ENCODE data around the gene OCLN.
"Not testable (repeated sequence)": the region's sequence is repeated elsewhere in the genome, so short reads cannot be mapped to it uniquely, and the experiment has no call there.

GRCh38 chr5:69560587-69561431 is 68.2 kb downstream of the OCLN start:
- TF ChIP-seq, protein P1, sequence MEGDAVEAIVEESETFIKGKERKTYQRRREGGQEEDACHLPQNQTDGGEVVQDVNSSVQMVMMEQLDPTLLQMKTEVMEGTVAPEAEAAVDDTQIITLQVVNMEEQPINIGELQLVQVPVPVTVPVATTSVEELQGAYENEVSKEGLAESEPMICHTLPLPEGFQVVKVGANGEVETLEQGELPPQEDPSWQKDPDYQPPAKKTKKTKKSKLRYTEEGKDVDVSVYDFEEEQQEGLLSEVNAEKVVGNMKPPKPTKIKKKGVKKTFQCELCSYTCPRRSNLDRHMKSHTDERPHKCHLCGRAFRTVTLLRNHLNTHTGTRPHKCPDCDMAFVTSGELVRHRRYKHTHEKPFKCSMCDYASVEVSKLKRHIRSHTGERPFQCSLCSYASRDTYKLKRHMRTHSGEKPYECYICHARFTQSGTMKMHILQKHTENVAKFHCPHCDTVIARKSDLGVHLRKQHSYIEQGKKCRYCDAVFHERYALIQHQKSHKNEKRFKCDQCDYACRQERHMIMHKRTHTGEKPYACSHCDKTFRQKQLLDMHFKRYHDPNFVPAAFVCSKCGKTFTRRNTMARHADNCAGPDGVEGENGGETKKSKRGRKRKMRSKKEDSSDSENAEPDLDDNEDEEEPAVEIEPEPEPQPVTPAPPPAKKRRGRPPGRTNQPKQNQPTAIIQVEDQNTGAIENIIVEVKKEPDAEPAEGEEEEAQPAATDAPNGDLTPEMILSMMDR (conservative IDR thresholded peaks at IDR 0.05; ENCODE audit: low read depth, low read length), result not testable (repeated sequence)
- not testable (repeated sequence) for TF ChIP-seq EZH2 (IDR thresholded peaks at IDR 0.05; ENCODE audit: low read length, unreplicated experiment); EZH2phosphoT487 (IDR thresholded peaks at IDR 0.05; ENCODE audit: borderline replicate concordance, low read length)

All from PC-3 (cell line).